ENCODE results near the gene ARHGAP30. TPM values are rescaled to one million over a fixed set of nuclear protein-coding genes. Genes with fewer than 3 reads are reported as not detected.

The ARHGAP30 gene
- total RNA-seq, 2 experiments from 2014 or later: 277 to 281 TPM

DNA sequence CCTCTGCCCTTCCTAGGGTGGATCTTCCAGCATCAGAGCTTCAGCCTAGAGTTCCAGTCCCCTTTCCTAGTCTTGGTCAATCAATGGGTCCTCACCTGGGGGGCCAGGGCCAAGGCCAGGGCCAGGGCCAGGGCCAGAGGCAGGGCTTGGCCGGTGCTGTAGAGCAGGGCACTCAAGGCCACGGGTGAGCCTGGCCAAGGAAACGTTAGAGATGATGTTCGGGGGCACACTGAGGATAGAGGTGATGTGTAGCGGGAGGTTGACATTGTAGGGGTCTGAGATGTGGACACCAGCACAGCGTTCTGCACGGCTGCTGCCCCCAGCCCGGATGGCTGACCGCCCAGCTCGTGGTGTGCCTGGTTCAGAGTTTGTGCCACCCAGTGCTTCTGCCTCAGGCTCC lies 18.5 kb downstream of the ARHGAP30 start:
- Mint-ChIP-seq H3K4me1 (ENCODE audit: low read depth) (peaks cover 41% of the 10 kb centered on the region), H3K9me3 (ENCODE audit: insufficient read depth) (no peaks in the 10 kb centered on the region), H3K27me3 (ENCODE audit: low read depth) (no peaks in the 10 kb centered on the region), H3K4me3 (no peak overlapping the region), H3K27ac (no peak overlapping the region), H3K36me3 (ENCODE audit: low read depth) (peaks cover 85% of the 10 kb centered on the region)
- ATAC-seq (no peak), DNase-seq (no peak)
- ChIA-PET POLR2A (interaction anchor here (0.5 kb wide), 1 partner anchor 107 kb away, joined by 4 read pairs; no protein-coding TSS in a partner anchor), CTCF (interaction anchor here (1.1 to 2.5 kb wide), 3 partner anchors 41 to 65 kb away, joined by 4 to 11 read pairs (median 4); partner anchors contain the start of gene KLHDC9)

DNA sequence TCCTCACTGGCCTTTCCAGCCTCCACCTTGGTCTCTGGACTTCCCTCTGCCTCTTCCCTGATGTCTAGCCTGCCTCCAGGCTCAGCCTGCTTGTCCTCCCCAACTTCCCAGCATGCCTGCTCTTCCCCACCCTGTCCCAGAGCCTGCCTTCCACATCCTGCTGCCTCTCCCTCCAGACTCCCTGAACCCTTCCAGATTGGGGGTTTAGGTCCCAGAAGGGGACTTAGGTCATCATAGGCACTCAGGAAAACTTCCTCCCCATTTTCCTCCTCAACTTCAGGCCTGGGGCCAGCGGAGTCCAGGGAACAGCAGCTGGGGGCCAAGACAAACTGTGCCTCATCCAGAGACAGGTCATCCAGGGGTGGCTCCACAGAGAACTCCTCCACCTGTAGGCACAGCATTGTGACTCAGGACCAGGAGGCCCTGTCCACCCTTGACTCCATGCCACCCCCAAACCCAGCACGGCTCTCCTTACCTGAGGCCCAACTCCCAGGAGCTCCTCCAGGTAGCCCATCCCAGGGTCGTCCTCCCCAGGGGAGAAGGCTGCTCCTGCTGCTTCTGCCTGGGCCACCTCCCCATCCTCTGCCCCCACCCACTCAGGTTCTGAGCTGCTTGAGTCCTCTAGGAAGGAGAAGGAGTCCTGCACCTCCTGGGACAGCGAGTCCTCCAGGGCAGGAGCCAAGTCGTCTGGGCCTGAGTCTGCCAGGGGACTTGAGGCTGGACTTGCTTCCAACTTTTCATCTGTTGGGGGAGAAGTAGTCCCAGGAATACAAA lies 20.6 kb downstream of the ARHGAP30 start:
- Mint-ChIP-seq H3K4me1 (ENCODE audit: low read depth) (peaks cover 45% of the 10 kb centered on the region), H3K9me3 (ENCODE audit: insufficient read depth) (no peaks in the 10 kb centered on the region), H3K36me3 (ENCODE audit: low read depth) (peaks cover 86% of the 10 kb centered on the region), H3K27ac (peak overlapping the region; percentile 23), H3K27me3 (ENCODE audit: low read depth) (no peaks in the 10 kb centered on the region), H3K4me3 (no peak overlapping the region)
- DNase-seq (no peak), ATAC-seq (no peak)
- ChIA-PET POLR2A (interaction anchor here (1.1 to 1.3 kb wide), 2 partner anchors 20 to 49 kb away, joined by 3 read pairs; partner anchors contain the start of gene KLHDC9), CTCF (interaction anchor here (0.5 kb wide), 1 partner anchor 181 kb away, joined by 3 read pairs; no protein-coding TSS in a partner anchor)

DNA sequence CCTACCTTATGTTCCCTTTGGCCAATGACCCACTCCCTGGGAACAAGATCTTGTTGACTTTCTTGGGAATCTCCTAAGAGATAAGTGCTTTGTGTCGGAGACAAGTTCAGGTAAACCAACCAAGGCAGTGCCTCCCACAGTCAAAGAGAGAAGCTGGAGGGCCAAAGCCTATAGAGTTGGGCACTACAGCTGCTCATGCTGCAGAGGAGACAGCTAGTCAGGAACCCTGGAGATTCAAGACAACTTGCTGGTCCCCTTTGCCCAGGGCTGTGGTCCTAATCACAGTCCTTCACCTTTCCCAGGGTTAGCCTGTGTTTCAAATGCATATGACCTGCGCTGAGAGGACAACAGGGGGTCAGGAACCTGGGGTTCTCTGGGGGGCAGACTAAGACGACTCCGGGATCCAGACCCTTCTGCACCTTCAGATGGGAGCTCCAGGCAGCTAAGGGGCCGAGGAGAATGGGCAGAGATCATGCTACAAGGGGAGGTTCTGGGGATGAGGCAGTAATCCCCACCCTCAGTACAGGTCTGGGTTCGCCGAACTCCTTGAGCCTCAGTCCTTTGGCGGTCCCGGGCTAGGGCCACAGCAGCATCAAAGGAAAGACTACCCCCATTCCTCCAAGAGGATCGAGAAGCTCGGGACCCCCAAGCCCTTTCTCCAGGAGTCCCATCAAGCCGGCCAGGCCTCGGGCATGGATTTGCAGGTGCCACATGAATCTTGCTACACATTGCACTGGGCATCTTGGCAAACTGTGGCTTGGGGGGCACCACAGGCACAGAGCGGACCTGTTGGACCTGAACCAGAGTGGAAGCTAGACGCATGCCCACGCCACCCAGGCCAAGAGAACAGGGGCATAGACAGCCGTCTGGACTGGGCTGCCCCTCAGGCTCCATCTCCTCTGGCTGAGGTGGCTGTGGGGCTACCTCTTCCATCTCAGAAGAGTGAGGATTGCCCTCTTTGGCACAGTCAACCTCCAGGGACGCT lies 22.0 kb downstream of the ARHGAP30 start:
- Mint-ChIP-seq H3K27me3 (ENCODE audit: low read depth) (no peaks in the 10 kb centered on the region), H3K4me3 (no peak overlapping the region), H3K9me3 (ENCODE audit: insufficient read depth) (no peaks in the 10 kb centered on the region), H3K36me3 (ENCODE audit: low read depth) (peaks cover 79% of the 10 kb centered on the region), H3K4me1 (ENCODE audit: low read depth) (peaks cover 45% of the 10 kb centered on the region), H3K27ac (peak overlapping the region; percentile 99)
- ATAC-seq (no peak), DNase-seq (no peak)
- ChIA-PET POLR2A (interaction anchor here (1.3 to 4.8 kb wide), 6 partner anchors 17 to 106 kb away, joined by 3 to 141 read pairs (median 16); partner anchors contain the start of genes ARHGAP30, NIT1, PFDN2 and UFC1), CTCF (interaction anchor here (0.8 to 10.7 kb wide), 8 partner anchors 13 to 119 kb away, joined by 3 to 114 read pairs (median 5); partner anchors contain the start of genes ARHGAP30, KLHDC9 and PPOX)

DNA sequence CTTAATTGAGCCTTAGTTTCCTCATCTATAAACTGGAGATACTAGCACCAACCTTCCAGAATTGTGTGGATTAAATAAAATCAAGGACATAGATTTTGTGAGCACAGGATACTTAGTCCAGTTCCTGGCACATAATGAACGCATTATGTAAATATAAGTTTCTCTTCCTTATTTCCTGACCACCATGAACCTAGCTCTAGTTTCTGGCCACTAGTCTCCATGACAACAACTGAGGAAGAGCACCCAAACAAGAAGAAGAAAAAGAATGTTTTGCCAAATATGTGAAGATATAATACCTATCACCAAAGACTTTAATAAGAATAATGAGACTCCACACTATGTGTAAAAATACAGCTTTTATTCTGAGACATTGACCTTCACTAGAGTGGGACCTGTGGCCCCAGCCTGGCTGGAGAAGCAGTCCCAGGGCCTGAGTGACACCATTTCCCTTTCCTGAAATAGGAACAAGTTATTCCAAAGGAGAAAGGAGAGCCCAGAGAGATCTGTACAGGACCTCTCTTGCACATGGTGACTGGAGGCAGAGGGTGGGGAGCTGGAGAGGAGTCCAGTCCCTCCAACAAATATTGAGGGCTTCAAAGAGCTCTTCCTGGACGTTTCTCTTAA lies 23.0 kb downstream of the ARHGAP30 start:
- H3K4me3 Mint-ChIP-seq: peak overlapping the region; percentile 85
- H3K4me1 Mint-ChIP-seq (ENCODE audit: low read depth): peaks cover 43% of the 10 kb centered on the region
- no peak for ATAC-seq
- H3K27me3 Mint-ChIP-seq (ENCODE audit: low read depth): no peaks in the 10 kb centered on the region
- H3K27ac Mint-ChIP-seq: peak overlapping the region; percentile 99
- peaks cover 80% of the 10 kb centered on the region for H3K36me3 Mint-ChIP-seq (ENCODE audit: low read depth)
- no peaks in the 10 kb centered on the region for H3K9me3 Mint-ChIP-seq (ENCODE audit: insufficient read depth)
- DNase-seq: no peak
- CTCF ChIA-PET: interaction anchor here (0.8 to 10.7 kb wide), 9 partner anchors 14 to 179 kb away, joined by 3 to 114 read pairs (median 5); partner anchors contain the start of genes ARHGAP30, KLHDC9, PPOX and TOMM40L
- POLR2A ChIA-PET: interaction anchor here (0.9 to 4.8 kb wide), 14 partner anchors 8 to 136 kb away, joined by 3 to 141 read pairs (median 11); partner anchors contain the start of genes ARHGAP30, DEDD, F11R and NIT1

DNA sequence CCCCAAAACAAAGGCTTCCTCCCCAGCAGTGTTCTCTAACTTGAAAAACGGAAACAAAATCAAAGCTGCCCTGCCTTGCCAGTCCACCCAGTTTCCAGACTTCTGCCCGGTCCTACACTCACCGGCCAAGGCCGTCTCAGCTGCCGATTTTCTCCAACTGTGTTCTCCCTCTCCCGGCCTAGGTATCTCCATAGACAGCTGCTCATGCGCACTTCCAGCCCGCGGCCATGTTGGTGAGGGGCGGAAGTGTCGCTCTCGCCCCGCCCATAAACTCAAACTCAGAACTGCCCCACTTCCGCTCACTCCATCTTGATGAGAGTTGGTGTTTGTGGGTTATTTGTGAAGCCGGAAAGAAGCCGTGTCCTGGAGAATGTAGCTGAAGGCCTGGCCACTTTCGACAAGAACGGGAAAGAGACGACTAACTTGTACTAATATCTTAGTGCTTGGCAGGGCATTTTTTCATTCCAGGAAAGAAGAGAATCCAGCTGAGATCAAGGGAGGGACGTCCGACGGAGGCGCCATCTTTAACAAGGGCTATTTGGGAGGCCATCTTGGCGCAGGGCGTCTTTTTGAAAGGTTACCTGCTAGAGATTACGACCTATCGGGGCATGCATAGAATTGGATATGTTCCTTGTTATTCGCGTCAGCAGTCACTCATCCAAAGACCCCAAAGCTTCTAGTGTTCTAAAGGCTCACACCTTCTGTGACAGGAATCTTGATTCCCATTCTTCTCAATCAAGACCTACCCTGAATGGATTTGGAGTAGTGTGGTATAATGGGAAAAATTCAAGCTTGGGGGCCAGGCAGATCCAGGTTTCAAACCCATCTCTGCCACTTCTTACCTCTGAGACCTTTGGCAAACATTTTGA lies 23.7 kb downstream of the ARHGAP30 start, which contains the start of gene USF1:
Gene USF1 (minus strand): TSS at position 242 of the 869 bp plus-strand sequence. CDS start 2,702 bp downstream, outside the sequence.
- CTCF ChIA-PET: interaction anchor here (0.5 to 10.7 kb wide), 22 partner anchors 11 to 321 kb away, joined by 3 to 114 read pairs (median 3); partner anchors contain the start of genes ARHGAP30, B4GALT3, F11R and KLHDC9
- Mint-ChIP-seq H3K27me3 (ENCODE audit: low read depth) (no peaks in the 10 kb centered on the region), H3K4me1 (ENCODE audit: low read depth) (peaks cover 49% of the 10 kb centered on the region), H3K36me3 (ENCODE audit: low read depth) (peaks cover 80% of the 10 kb centered on the region), H3K9me3 (ENCODE audit: insufficient read depth) (no peaks in the 10 kb centered on the region), H3K4me3 (peak within 1 kb of the TSS; percentile 85), H3K27ac (peak within 1 kb of the TSS; percentile 99)
- DNase-seq (peak; percentile 96), ATAC-seq (peak; percentile 68)
- POLR2A ChIA-PET: interaction anchor here (0.5 to 4.8 kb wide), 24 partner anchors 9 to 344 kb away, joined by 3 to 141 read pairs (median 7); partner anchors contain the start of genes ARHGAP30, CD48, DEDD and F11R

DNA sequence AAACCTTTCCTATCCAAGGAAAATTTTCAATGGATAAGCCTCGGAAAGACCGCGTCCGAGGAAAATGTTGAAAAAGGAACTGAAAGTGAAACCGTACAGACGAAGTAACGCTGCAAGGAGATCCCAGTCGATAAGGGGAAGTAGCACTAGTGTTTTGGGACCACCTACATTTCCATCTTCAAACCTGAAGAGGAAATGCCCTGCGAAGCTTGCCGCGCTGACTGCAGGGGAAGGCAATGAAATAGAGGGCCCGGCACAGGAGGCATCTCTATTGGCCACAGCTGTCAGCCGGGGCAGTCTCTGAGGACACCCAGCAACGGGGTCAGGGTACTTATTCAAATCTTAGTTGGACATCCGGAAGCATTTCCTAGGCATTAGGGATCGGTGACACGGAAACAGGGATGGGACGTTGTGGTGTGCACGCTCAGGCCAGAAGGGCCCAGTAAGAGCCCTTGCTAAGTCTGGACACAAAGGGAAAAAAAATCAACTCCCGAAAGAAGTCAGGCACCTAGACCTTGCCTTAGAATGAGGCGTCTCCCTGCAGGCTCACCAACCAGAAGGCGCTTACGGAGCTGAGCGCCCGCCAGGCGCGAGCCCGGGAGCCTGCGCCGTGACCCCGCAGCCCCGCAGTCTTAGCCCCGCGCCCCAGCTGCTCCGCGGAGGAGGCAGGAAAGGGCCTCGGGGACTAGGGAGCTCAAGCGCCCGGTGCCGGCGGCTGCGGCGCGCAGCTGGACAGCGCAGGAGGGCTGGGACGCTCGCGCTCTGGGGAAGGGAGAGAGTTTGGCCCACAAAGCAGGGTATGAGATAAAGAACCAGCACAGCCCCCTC lies 24.6 kb downstream of the ARHGAP30 start:
- peak overlapping the region; percentile 85 for H3K4me3 Mint-ChIP-seq
- H3K4me1 Mint-ChIP-seq (ENCODE audit: low read depth): peaks cover 52% of the 10 kb centered on the region
- peak overlapping the region; percentile 99 for H3K27ac Mint-ChIP-seq
- peak; percentile 87 for DNase-seq
- no peaks in the 10 kb centered on the region for H3K9me3 Mint-ChIP-seq (ENCODE audit: insufficient read depth)
- H3K27me3 Mint-ChIP-seq (ENCODE audit: low read depth): no peaks in the 10 kb centered on the region
- ATAC-seq: peak; percentile 66
- ChIA-PET POLR2A (interaction anchor here (0.7 to 4.8 kb wide), 23 partner anchors 9 to 344 kb away, joined by 3 to 141 read pairs (median 7); partner anchors contain the start of genes ARHGAP30, CD48, DEDD and F11R), CTCF (interaction anchor here (0.5 to 10.7 kb wide), 22 partner anchors 10 to 342 kb away, joined by 3 to 114 read pairs (median 3); partner anchors contain the start of genes ARHGAP30, B4GALT3, F11R and KLHDC9)
- peaks cover 85% of the 10 kb centered on the region for H3K36me3 Mint-ChIP-seq (ENCODE audit: low read depth)

DNA sequence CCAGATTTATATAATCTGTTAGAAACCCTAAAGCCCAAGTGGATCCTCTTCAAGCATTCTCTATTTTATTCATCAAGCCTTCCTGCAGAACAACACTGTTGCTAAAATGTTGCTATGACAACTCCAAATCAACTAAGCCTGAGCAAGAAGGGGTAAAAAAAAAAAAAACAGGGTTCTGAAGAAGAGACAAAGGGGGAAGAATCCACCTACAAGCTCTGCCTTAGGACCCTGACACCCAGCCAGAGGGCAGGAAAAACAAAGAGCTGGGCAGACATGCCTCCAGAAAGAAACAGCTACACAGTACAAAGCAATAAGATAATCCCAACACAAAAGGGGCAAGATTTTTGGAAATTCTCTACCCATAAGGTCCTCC lies 25.2 kb downstream of the ARHGAP30 start:
- H3K4me1 Mint-ChIP-seq (ENCODE audit: low read depth): peaks cover 58% of the 10 kb centered on the region
- peak overlapping the region; percentile 85 for H3K4me3 Mint-ChIP-seq
- no peaks in the 10 kb centered on the region for H3K27me3 Mint-ChIP-seq (ENCODE audit: low read depth)
- peaks cover 85% of the 10 kb centered on the region for H3K36me3 Mint-ChIP-seq (ENCODE audit: low read depth)
- ATAC-seq (peak; percentile 17), DNase-seq (no peak)
- H3K9me3 Mint-ChIP-seq (ENCODE audit: insufficient read depth): no peaks in the 10 kb centered on the region
- H3K27ac Mint-ChIP-seq: peak overlapping the region; percentile 99
- POLR2A ChIA-PET: interaction anchor here (0.7 to 4.8 kb wide), 14 partner anchors 10 to 345 kb away, joined by 3 to 141 read pairs (median 11); partner anchors contain the start of genes ARHGAP30, DEDD, F11R and NIT1
- CTCF ChIA-PET: interaction anchor here (0.7 to 10.7 kb wide), 13 partner anchors 18 to 342 kb away, joined by 3 to 114 read pairs (median 4); partner anchors contain the start of genes ARHGAP30, F11R and KLHDC9

DNA sequence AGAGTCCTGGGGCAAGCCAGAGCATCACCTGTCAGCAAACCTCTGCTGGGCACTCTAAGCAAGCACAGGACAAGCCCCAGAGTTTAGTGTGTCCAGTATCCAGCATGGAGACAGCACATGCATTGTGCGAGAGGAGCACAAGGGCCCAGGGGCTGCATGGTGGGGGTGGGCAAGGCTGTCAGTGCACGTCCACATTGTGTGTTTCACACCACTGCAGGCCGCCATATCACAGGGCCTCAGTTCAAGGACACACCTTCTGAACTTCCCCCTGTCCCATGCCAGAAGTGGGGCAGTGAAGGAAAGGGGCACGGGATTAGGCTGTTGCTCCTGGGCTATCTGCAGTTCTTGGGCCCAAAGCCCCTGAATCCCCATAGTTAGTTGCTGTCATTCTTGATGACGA lies 30.1 kb downstream of the ARHGAP30 start:
- ATAC-seq (no peak), DNase-seq (no peak)
- no peaks in the 10 kb centered on the region for H3K27me3 Mint-ChIP-seq (ENCODE audit: low read depth)
- H3K36me3 Mint-ChIP-seq (ENCODE audit: low read depth): peaks cover 61% of the 10 kb centered on the region
- peak overlapping the region; percentile 88 for H3K27ac Mint-ChIP-seq
- peaks cover 63% of the 10 kb centered on the region for H3K4me1 Mint-ChIP-seq (ENCODE audit: low read depth)
- H3K9me3 Mint-ChIP-seq (ENCODE audit: insufficient read depth): no peaks in the 10 kb centered on the region
- ChIA-PET POLR2A (interaction anchor here (1.5 to 5.7 kb wide), 4 partner anchors 29 to 271 kb away, joined by 4 to 39 read pairs (median 8); partner anchors contain the start of genes ARHGAP30 and KLHDC9), CTCF (interaction anchor here (1.1 to 10.7 kb wide), 5 partner anchors 18 to 57 kb away, joined by 3 to 114 read pairs (median 12); partner anchors contain the start of genes ARHGAP30 and F11R)
- H3K4me3 Mint-ChIP-seq: peak overlapping the region; percentile 91

DNA sequence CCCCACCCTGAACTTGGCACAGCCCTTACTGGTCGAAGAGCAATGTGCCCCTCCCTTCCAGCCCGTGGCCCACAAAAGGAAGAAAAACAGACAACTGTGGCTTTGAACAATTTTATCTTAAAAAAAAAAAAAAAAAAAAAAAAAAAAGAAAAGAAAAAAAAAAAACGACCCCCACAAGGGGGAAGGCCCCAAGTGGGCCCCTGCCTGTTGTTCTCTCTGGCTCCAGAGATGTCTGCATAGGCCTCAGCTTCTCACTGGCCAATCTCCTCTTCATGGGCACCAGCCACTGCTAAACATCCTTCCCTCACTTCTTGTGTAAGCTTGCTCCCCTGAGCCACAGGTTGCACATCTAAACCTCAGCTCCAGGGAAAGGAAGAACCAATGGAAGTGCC lies 30.5 kb downstream of the ARHGAP30 start:
- peak; percentile 5 for ATAC-seq
- POLR2A ChIA-PET: interaction anchor here (1.0 to 5.7 kb wide), 7 partner anchors 15 to 271 kb away, joined by 3 to 39 read pairs (median 4); partner anchors contain the start of genes ARHGAP30, F11R and KLHDC9
- CTCF ChIA-PET: interaction anchor here (1.6 to 10.7 kb wide), 4 partner anchors 18 to 58 kb away, joined by 10 to 114 read pairs (median 23); partner anchors contain the start of genes ARHGAP30 and F11R
- DNase-seq: no peak
- Mint-ChIP-seq H3K4me1 (ENCODE audit: low read depth) (peaks cover 62% of the 10 kb centered on the region), H3K4me3 (peak overlapping the region; percentile 91), H3K27me3 (ENCODE audit: low read depth) (no peaks in the 10 kb centered on the region), H3K27ac (peak overlapping the region; percentile 94), H3K36me3 (ENCODE audit: low read depth) (peaks cover 57% of the 10 kb centered on the region), H3K9me3 (ENCODE audit: insufficient read depth) (no peaks in the 10 kb centered on the region)
